ENCODE data around the gene MAGI2.
"Not testable (repeated sequence)": the region's sequence is repeated elsewhere in the genome, so short reads cannot be mapped to it uniquely, and the experiment has no call there.

Gene MAGI2

DNA sequence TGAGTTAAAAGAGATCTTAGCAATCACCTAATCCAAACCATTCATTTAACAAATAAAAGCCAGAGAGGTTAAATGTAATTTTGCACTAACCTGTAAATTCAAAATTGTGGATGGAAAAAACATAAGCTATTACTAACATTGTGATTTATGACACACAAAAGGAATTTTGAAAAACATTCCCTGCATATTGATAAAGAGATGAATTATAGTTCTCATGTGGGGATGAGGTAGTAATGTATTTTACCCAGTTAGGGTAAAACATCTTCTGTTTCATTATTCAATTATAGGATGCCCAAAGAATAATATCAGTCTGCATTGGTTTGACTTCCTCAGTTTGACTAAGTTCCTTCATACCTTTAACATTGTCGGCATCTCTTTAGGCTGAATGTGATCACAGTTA is 1093.6 kb downstream of the MAGI2 start:
- no peak for DNase-seq (ENCODE audit: low read depth in 2 of 2)

DNA sequence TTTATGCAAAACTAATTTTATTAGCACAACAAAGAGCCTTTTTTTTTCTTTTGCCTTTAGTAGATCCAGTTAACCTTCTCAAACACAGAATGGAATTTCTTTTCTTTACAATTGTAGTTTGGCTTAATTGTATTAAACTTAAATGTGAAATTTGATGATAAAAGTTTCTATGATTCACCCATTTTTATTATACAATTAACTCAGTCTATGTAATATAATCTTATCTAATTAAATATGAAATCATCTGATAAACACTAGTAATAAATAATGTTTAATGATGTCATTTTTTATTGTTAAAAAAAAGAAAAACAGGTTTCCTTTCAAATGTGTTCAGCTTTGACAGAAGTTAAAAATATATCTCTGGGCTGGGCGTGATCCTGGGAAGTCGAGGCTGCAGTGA is 1095.8 kb downstream of the MAGI2 start:
- no peak for DNase-seq (ENCODE audit: low read depth in 2 of 2)

DNA sequence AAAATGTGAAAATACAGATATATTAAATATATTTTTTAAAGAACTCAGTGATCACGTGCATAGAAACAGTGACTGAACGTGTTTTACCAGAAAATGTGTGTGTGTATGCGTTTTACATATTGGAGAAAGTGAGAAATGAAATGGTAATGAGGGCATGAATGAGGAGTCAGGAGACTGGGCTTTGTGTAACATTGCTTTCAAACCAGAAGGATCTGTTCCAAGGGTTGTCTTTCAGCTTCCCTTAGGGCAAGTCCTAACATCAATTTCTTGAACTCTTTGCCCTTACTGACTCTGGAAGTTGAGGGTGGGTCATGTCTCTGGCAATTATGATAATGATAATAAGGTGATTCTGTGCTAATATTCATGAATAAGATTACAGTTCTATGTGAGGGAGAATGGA is 1097.6 kb downstream of the MAGI2 start:
- DNase-seq (ENCODE audit: low read depth in 2 of 2): no peak

DNA sequence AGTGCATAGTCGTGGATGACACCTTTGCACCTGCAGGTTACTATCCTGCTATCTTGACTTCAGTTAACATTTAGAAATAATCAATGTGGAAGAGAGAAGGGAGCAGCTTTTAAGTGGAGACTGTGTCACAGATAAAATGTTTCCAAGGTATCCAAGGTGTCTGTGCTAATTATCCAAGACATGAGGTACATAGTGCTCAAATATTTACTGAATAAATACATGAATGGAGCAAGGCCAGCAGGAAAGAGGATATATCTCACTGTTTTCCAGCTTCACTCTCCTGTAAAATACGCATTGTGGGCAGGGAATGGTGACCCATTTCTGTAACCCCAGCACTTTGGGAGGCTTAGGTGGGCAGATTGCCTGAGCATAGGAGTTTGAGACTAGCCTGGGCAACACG is 1102.5 kb downstream of the MAGI2 start:
- no peak for DNase-seq (ENCODE audit: low read depth in 2 of 2)

DNA sequence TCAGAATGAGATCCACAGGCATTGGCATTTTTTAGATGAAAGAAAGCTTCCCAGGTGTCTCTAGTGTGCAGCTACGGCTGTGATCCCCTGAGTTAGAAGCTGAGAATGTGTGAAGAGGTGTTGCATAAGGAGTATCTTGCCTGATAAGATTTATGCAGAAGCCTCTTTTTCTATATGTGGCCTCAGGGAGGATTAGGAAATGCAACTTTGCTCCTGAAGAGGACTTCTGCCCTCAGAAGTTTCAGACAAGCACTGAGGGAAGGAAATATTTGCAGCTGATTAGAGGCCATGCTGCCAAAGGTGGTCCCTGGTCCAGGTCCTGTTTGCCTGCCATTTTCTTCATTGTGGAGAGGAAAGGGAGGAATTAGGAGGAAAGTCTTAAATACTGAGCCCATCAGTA is 1103.1 kb downstream of the MAGI2 start:
- DNase-seq (ENCODE audit: low read depth in 2 of 2): no peak

DNA sequence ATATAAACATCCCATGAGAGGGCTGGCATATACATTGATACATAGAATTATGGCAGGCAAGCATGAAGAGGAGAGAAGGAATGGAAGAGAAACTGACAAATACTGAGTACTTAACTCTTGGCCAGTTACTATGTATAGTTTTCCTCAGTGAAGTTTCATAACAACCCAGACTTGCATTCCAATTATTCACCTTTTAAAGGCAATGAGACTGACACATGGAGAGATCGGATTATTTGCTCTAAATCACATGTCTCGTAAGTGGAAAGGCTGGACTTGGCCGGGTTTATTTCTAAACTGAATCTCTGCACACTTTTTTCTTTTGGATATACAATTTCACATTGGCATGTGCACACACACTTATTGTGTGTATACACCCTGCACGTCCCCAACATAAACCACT is 1106.6 kb downstream of the MAGI2 start:
- no peak for DNase-seq (ENCODE audit: low read depth in 2 of 2)

DNA sequence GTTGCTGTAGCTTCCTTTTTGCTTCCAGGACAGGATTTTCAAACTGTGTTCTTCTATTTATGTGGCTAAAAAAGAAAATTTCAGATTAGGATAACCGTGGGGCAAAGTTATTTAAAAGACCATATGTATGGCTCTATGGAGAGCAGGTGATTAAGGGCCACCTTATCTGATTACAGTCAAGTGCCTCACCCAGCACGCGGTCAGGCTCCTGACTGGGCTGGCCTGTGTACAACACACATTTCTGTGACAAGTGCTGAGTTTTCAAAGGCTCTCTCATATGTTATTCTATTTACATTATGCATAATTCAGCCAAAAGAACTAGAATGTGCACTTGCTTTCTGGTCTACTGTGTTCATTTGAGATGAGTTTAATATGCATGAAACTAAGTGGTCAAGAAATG is 1107.5 kb downstream of the MAGI2 start:
- no peak for DNase-seq (ENCODE audit: low read depth in 2 of 2)

DNA sequence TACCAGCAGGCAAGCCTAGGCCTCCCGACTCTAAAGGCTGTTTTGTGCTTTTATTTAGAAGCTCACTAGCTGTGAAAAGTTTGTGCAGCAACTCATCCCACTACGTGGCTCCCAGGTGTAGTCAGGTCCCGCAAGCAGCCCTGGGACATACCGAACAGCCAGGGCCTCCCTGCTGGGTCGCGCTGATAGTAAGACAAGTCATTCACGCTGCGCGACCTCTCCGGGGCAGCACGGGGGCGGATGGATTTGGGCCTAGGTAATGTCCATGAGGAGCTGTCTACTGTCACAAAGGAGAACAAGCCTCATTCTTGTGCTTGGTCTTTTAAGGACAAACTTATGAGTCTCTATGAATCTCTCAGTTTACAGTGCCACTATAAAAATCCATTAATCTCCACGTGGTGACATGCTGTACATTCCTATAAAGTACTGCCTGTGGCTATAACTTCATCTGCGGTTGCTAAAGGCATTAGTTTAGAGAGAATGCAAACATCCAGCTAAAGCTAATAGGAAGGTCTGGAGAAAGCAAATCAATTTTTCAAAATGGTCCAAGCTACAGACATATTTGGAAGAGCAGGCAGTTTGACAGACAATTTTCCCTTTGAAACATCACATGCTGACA is 1108.1 kb downstream of the MAGI2 start:
- DNase-seq (ENCODE audit: low read depth in 2 of 2): no peak

DNA sequence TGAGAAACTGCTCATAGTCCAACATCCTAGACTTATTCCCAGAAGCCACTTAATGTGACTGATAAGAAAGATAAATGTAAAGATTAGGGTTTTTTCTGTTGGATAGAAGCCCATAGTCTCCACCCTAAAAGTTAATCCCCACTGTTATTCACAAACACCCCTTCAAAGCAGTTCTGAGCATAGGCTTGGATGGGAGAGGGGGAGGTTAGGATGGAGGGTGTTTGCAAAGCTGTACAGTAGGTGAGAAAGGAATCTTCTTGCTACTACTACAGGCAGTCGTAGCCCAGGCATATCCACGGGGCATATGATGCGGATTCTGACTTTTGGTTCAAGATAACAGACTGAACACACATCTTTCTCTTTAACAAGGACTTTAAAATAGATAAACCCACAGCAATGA is 1119.0 kb downstream of the MAGI2 start:
- no peak for DNase-seq (ENCODE audit: low read depth in 2 of 2)

DNA sequence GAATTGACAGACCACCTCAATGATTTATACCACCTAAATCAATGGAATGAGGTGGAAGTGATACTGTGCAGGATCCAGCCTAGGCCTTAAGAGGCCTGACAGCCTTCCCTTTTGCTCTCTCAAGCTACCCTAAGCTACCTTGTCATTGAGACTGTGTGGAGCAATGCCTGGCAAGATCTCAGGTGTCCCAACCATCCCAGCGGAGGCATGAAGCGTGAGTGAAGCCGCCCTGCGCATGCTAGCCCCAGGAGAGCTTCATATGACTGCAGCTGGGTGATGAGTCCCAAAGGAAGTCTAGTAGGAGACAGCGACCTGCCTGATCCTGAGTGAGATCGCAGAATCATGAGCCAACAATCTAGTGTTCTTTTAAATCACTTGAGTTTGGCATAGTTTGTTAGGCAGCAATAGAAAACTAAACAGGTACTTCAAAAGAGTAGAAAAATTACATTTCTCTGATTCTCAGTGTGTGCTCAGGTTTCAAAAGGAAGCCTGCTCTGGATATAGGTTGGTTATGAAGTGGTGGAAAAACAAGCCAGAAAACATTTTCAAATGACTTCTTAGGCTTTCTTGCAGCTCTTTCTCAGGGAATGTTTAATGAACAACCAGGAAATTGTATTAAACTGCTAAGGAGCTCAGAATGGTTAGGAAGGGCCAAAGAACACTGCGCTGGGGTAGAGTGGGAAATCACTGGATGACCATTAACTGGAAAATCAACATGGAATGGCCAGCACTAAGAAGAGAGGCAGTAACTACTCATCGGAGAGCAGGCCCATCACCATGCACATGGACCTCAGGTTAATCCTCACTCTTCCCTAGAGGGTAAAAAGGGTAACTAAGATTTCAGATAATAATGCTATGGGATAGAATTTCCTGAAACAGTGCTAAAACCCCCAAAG is 1119.7 kb downstream of the MAGI2 start:
- no peak for DNase-seq (ENCODE audit: low read depth in 2 of 2)

DNA sequence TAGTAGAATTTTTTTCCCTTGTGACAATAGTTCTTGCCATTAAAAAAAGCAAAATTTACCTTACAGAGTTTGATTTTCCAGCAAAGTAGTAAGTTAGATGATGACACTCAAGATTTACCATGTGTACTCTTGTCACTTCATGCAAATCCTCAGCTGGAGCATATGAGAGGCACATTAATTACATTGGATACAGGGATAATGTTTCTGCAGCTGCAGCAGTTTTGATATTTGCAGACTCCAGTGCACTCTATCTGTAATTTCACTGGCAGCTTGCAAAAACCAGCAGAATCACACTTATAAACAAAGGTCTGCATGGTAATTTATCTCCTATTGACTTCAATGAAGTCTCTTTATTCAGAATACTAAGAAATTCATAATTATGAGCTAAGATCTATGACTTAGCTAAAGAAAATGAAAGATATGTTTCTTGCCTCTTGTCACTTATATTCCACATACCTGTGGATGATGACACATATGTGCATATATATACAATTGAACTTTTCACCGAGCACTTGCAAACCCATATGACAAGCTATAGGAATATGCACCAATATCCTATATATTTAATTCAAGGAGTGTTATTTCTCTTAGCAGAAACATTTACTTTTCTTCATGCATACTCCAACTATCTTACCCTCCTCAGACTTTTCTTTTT is 1124.3 kb downstream of the MAGI2 start:
- DNase-seq (ENCODE audit: low read depth in 2 of 2): no peak

DNA sequence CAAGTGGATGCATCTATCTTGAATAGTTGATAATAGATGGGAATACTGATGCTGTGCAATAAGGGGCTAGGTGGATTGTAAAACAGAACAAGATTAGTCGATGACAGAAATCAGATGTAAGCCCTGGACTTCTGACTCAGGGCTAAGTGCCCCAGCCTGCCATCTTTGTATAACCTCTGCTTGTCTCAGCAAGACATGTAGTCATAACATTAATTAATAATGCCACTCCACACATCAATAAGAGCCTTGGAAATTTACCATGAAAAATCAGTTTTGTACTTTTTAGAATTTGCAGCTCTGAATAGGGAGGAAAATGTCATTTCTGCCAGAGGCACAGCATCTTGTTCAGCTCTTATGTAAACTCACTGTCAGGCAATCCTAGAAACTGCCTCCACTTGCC is 1125.7 kb downstream of the MAGI2 start:
- DNase-seq (ENCODE audit: low read depth in 2 of 2): no peak

DNA sequence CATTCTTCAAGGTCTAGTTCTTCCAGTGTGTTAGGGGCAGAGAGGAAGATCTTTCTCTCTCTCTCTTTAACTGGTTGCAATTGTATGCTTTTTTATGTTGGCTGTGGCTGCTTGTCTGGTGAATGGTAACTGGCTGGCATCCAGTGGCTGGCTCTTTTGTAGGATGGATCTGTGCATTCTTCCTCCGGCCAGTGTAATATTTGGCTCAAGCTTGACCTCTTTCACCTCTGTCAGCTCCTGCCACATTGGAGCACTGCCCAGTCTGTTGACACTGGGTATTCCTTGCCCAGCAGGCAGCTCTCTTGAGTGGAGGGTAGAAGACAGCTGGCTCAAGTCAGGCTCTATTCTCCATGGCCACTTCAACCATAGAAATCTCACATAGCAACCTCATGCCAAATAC is 1126.6 kb downstream of the MAGI2 start:
- no peak for DNase-seq (ENCODE audit: low read depth in 2 of 2)

DNA sequence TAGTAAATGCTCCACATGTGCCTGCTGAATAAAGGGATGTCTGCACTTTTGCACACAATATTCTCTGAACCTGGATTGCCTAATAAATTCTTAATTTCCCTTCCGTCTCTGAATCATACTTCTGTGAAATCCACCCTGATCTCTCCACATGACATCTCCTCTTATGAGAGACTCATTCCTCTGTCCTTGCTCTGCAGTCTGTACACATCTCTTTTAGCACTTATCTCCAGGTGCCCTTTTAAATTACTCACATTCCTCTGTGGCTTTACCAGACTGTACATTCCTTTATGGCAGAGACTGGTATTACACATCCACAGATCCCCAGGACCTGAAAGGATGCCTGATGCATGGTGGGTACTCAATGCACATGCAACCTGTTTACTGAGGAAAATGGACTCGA is 1127.3 kb downstream of the MAGI2 start:
- no peak for DNase-seq (ENCODE audit: low read depth in 2 of 2)

DNA sequence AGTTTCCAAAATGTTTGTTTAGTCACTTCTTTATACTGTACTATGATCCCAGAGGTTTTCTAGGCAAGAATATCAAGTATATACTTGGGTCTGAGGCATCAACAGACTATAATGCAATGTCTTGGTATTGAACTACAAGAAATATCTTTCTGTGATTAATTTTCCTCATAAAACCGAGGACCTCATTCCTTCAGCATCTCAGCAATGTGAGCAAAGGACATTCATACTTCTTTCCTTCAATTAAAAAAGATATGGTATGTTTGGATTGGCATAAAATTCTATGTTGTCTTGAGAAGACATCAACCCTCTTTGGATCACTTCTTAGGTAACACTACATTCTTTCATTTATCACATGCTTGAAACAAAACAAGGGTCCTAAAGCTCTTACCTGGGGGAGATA is 1130.3 kb downstream of the MAGI2 start:
- no peak for DNase-seq (ENCODE audit: low read depth in 2 of 2)

DNA sequence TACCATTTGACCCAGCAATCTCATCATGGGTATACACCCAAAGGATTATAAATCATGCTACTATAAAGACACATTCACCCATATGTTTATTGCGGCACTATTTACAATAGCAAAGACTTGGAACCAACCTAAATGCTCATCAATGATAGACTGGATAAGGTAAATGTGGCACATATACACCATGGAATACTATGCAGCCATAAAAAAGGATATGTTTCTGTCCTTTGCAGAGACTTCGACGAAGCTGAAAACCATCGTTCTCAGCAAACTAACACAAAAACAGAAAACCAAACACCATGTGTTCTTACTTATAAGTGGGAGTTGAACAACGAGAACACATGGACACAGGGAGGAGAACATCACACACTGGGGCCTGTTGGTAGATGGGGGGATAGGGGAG is 1131.2 kb downstream of the MAGI2 start:
- not testable (repeated sequence) for DNase-seq (ENCODE audit: low read depth in 2 of 2)

DNA sequence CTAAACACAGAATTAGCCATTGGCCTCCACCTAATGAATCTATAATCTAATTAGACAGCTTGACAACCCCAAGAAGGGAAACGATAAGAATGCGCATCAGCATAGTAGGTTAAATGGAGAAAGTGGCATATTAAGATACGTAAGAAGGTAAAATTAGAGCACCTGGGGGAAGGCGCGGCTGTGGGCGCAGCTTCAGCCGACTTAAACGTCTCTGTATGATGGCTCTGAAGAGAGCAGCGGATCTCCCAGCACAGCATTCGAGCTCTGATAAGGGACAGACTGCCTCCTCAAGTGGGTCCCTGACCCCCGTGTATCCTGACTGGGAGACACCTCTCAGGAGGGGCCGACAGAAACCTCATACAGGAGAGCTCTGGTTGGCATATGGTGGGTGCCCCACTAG is 1136.1 kb downstream of the MAGI2 start:
- DNase-seq (ENCODE audit: low read depth in 2 of 2): no peak

DNA sequence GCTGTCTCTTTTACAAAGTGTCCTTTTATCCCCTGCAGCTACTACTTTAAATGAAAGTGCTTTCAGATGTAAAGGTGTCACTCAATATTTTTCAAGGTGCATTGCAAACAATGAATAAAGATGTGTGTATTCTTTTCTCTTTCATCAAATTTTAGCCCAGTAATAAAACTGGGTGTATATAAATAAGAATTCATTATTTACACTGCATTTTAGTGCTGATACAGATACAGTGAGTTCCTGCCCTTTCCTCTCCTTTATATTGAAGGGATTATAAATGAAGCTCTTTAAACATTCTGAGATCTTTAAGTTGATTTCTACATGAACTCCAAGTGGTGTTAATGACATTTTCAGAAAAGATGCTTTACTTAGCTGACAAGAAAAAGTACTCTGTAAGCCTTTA is 1137.4 kb downstream of the MAGI2 start:
- no peak for DNase-seq (ENCODE audit: low read depth in 2 of 2)

DNA sequence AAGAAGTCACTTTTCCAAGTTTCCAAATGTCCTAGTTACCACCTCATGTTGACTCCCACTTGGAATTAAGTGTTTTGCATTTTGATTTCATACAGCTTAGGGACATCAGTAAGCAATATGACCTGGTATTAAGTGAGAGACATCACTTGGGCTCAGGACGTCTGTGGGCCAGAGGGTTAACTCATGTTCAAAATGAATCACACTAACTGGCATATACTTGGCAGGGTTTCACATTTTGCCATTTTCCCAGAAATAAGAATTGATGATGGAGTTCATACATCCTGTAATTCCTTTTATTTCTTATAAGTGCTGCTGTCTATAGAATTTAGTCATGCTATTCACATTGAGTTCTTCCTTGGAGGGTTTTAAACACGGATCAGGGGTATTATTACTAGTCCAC is 1138.3 kb downstream of the MAGI2 start:
- DNase-seq (ENCODE audit: low read depth in 2 of 2): no peak

DNA sequence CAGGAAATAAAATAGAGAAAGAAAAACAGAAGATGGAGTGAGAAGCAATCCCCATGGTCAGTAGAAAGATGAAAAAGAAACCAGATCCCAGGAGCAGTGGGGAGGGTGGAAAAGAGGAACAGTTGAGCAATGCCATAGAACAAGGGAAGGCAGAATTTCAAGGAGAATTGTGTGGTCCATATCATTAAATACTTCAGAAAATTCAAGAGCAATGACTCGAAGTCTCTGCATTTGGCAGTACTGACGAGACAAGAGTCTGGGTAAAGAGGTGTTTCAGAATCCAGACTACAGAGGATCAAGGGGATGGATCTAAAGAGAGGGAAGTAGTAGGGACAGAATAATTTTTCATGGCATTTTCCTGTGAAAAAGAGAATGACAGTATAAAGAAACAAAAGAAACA is 1142.3 kb downstream of the MAGI2 start:
- DNase-seq (ENCODE audit: low read depth in 2 of 2): no peak

DNA sequence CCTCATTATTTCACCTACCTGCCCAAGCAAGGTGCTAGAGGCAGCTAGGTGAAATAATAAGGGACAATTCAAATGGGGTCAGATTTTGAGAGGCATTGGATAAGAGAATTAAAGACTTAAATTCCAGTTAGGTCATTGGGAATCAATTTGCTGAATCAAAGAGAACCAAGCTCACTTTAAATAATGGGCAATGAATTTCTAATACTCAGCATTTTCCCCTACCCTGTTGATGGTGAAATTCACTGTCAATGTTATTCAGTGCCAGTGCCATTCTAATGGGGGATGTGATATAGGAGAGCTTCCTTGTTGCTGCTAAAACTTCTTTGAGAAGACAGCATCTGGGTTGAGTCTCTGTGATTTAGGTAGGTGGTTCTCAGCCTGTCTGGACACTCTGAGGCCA is 1145.6 kb downstream of the MAGI2 start:
- DNase-seq (ENCODE audit: low read depth in 2 of 2): no peak

DNA sequence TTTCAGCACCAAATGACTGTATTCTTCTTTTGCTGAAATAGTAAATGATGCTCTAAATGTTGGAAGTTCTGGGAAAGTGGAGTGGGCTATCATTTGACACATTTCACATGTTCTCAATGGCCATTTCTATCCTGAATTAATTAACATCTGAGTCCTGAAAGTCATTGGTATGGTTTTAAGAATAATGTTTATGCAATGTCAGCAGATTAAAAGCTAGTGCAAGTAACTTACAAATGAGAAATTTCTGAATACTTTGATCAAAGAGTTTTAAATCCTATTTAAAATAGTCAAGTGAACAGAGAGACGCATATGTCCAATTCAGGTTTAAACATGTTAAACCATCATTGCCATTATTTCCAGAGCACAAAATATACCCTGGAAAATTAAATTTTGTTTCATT is 1146.8 kb downstream of the MAGI2 start:
- DNase-seq (ENCODE audit: low read depth in 2 of 2): no peak

DNA sequence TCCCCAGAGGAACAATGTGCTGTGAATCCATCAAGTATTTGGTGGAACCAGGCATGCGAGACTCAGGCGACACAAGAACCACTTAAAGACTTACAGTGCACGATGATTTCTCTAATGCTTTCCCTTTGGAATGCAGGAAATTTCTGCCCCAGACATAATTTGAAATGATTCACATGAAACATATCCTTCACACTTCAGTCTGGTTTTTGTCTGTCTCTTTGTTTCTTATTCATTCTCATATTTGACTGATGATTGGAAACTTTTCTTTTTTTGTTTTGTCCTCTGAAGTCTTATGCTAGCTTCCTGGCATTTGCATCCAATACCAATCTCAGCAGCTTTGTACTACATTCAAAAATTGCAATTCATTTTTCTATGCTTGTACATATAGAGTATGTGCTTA is 1152.1 kb downstream of the MAGI2 start:
- no peak for DNase-seq (ENCODE audit: low read depth in 2 of 2)

All from stimulated activated CD8-positive, alpha-beta memory T cell treated with anti-CD3 and anti-CD28 coated beads, Interleukin-7, amount 100 ng/mL, for 4 hours (primary cell).